HepG2 (cell line): ENCODE data around the gene OSBPL2. TPM values are rescaled to one million over a fixed set of nuclear protein-coding genes. Genes with fewer than 3 reads are reported as not detected.

Experiments used
- HOXA5 ChIP-seq: sonication (generic); formaldehyde crosslinking; IDR thresholded peaks from 2 replicates; pipeline ENCODE4 v1.4.0; 2020; ENCODE audit warnings: missing genetic modification reagents
- MATR3 ChIP-seq: sonication (generic); formaldehyde crosslinking; IDR thresholded peaks from 2 replicates; pipeline ENCODE4 v1.4.0; 2020; ENCODE audit warnings: missing genetic modification reagents
- MYC ChIP-seq: sonication (generic); formaldehyde crosslinking; IDR thresholded peaks from 2 replicates; pipeline ENCODE4 v1.9.0; 2021; ENCODE audit warnings: missing genetic modification reagents, borderline replicate concordance
- NFE2L1 ChIP-seq: sonication (generic); formaldehyde crosslinking; IDR thresholded peaks from 2 replicates; pipeline ENCODE4 v1.4.0; 2020; ENCODE audit warnings: missing genetic modification reagents, mild to moderate bottlenecking, borderline replicate concordance
- RFXAP ChIP-seq: sonication (generic); formaldehyde crosslinking; IDR thresholded peaks from 2 replicates; pipeline ENCODE4 v1.4.0; 2020; ENCODE audit warnings: missing genetic modification reagents, borderline replicate concordance
- RORA ChIP-seq: sonication (generic); formaldehyde crosslinking; IDR thresholded peaks from 2 replicates; pipeline ENCODE4 v1.5.0; 2020; ENCODE audit warnings: mild to moderate bottlenecking, missing genetic modification reagents, moderate library complexity
- TBX3 ChIP-seq: fragments of 450-650 bp; IDR thresholded peaks from 2 replicates; pipeline ENCODE4 v1.6.1; 2017; ENCODE audit warnings: antibody characterized with exemption, mild to moderate bottlenecking, inconsistent platforms, borderline replicate concordance
- ZNF260 ChIP-seq: sonication (generic); formaldehyde crosslinking; IDR thresholded peaks from 2 replicates; pipeline ENCODE4 v1.4.0; 2020; ENCODE audit warnings: missing genetic modification reagents, low read depth, mild to moderate bottlenecking, borderline replicate concordance
- ZNF317 ChIP-seq: sonication (generic); formaldehyde crosslinking; IDR thresholded peaks from 2 replicates; pipeline ENCODE4 v1.5.0; 2020; ENCODE audit warnings: mild to moderate bottlenecking, missing genetic modification reagents
- ZNF451 ChIP-seq: sonication (generic); formaldehyde crosslinking; IDR thresholded peaks from 2 replicates; pipeline ENCODE4 v1.5.0; 2020; ENCODE audit warnings: mild to moderate bottlenecking, missing genetic modification reagents
- ZNF547 ChIP-seq: sonication (generic); formaldehyde crosslinking; IDR thresholded peaks from 2 replicates; pipeline ENCODE4 v1.5.1; 2020; ENCODE audit warnings: mild to moderate bottlenecking, missing genetic modification reagents
- ZNF564 ChIP-seq: sonication (generic); formaldehyde crosslinking; IDR thresholded peaks from 2 replicates; pipeline ENCODE4 v1.8.1; 2023; ENCODE audit warnings: mild to moderate bottlenecking, missing genetic modification reagents
- ZNF589 ChIP-seq: sonication (generic); formaldehyde crosslinking; conservative IDR thresholded peaks from 2 replicates; pipeline ENCODE4 v1.8.0; 2022; ENCODE audit warnings: mild to moderate bottlenecking, moderate library complexity, missing genetic modification reagents
- ZNF615 ChIP-seq: sonication (generic); formaldehyde crosslinking; IDR thresholded peaks from 2 replicates; pipeline ENCODE4 v1.5.0; 2020; ENCODE audit warnings: mild to moderate bottlenecking, missing genetic modification reagents, borderline replicate concordance
- ZNF775 ChIP-seq: sonication (generic); formaldehyde crosslinking; IDR thresholded peaks from 2 replicates; pipeline ENCODE4 v1.4.0; 2020; ENCODE audit warnings: missing genetic modification reagents, mild to moderate bottlenecking, moderate library complexity, borderline replicate concordance
- ZSCAN25 ChIP-seq: sonication (generic); formaldehyde crosslinking; IDR thresholded peaks from 2 replicates; pipeline ENCODE4 v1.8.0; 2022; ENCODE audit warnings: mild to moderate bottlenecking, missing genetic modification reagents
- ZSCAN9 ChIP-seq: IDR thresholded peaks from 2 replicates; pipeline ENCODE4 v1.6.1; 2016; ENCODE audit warnings: borderline replicate concordance
- polyA plus RNA-seq, 8 experiments: library from polyadenylated mRNA; depleted of rRNA in 3 of 8; stranded (reverse) in 7 of 8; unstranded in 1 of 8; fragments of >200 nt; fragmentation: Illumina TruSeq in 4 of 8; extraction: Trizol in 4 of 8; gene quantifications; 2 replicates each; pipeline versions ENCODE4 v1.2.1 to v1.2.3, GENCODE V29; 2011 to 2016; ENCODE audit warnings: low read depth in 4 of 8, missing spikeins in 1 of 8, mixed read lengths in 1 of 8; ENCODE audit not compliant: insufficient read depth in 1 of 8
- total RNA-seq, 5 experiments: library from RNA; depleted of rRNA; stranded (reverse); fragments of >200 nt; fragmentation: Illumina TruSeq; extraction: Trizol; gene quantifications; 2 replicates each; pipeline ENCODE4 v1.2.3, GENCODE V29; 2016; ENCODE audit warnings: low read depth in 1 of 5
- TF ChIP-seq, protein P1 (sequence below): sonication (generic); formaldehyde crosslinking; conservative IDR thresholded peaks from 2 replicates; pipeline ENCODE4 v1.8.1; 2023; ENCODE audit warnings: missing genetic modification reagents
- TF ChIP-seq, protein P2 (sequence below): sonication (generic); formaldehyde crosslinking; IDR thresholded peaks from 2 replicates; pipeline ENCODE4 v1.4.0; 2020; ENCODE audit warnings: missing genetic modification reagents, borderline replicate concordance
- TF ChIP-seq, protein P3 (sequence below): IDR thresholded peaks from 2 replicates; pipeline ENCODE4 v1.6.1; 2018; ENCODE audit warnings: missing genetic modification reagents, mild to moderate bottlenecking, missing compliant biosample characterization
- TF ChIP-seq, protein P4 (sequence below): sonication (generic); formaldehyde crosslinking; IDR thresholded peaks from 2 replicates; pipeline ENCODE4 v1.4.0; 2020; ENCODE audit warnings: low read depth, mild to moderate bottlenecking, missing genetic modification reagents
- TF ChIP-seq, protein P5 (sequence below): sonication (generic); formaldehyde crosslinking; IDR thresholded peaks from 2 replicates; pipeline ENCODE4 v1.4.0; 2020; ENCODE audit warnings: mild to moderate bottlenecking, missing genetic modification reagents

Gene OSBPL2
- total and polyA plus RNA-seq, 2 of the 13 experiments (the other 11 are each of a cell fraction or from before 2014, with no cell fraction given): 18.5 to 37.4 TPM

DNA sequence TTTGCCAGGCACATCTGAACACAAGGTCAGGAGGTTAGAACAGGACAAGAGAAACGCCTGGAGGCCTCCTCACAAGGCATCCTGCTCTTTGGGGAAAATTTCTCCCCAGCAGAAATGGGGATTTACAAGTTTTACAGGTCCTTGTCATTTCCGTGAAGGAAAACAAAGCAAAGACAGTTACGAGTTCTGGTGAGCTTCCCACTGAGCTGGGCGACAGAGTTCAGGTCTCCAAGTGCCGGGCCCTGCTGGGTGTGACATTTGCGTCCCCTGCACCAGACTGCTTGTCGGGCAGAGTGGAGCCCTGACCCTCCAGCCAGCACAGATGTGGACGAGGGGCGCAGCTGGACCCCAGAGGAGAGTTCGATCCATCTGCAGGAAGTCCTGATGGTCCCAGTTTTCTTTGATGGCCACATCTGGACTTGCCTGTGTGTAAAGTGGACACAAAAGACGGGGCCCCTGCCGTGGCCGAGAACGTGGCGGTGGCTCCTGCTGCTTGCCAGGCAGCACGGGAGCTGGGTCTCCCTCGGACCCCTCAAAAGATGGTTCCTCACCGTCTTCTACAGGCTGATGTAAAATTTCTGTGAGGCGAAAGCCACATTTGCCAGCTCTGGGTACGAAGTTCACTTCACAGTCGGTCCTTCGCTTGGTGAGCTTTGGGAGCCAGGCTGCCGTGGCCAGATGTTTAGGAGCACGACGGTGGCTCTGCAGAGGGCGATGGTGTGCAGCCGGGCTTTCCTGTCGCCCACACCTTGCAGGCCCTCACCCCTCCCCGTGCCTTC, 59.3 kb downstream of the OSBPL2 start (continued):
- TF ChIP-seq, protein P1, sequence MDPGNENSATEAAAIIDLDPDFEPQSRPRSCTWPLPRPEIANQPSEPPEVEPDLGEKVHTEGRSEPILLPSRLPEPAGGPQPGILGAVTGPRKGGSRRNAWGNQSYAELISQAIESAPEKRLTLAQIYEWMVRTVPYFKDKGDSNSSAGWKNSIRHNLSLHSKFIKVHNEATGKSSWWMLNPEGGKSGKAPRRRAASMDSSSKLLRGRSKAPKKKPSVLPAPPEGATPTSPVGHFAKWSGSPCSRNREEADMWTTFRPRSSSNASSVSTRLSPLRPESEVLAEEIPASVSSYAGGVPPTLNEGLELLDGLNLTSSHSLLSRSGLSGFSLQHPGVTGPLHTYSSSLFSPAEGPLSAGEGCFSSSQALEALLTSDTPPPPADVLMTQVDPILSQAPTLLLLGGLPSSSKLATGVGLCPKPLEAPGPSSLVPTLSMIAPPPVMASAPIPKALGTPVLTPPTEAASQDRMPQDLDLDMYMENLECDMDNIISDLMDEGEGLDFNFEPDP (CRISPR knock-in tag): 0 out of 2 replicates have a peak, but pooled peaks have one; percentile 70
- no peak for TF ChIP-seq ZNF615 (CRISPR knock-in tag)
- no peak for TF ChIP-seq ZNF564 (CRISPR knock-in tag)
- no peak for TF ChIP-seq RORA
- TF ChIP-seq, protein P2, sequence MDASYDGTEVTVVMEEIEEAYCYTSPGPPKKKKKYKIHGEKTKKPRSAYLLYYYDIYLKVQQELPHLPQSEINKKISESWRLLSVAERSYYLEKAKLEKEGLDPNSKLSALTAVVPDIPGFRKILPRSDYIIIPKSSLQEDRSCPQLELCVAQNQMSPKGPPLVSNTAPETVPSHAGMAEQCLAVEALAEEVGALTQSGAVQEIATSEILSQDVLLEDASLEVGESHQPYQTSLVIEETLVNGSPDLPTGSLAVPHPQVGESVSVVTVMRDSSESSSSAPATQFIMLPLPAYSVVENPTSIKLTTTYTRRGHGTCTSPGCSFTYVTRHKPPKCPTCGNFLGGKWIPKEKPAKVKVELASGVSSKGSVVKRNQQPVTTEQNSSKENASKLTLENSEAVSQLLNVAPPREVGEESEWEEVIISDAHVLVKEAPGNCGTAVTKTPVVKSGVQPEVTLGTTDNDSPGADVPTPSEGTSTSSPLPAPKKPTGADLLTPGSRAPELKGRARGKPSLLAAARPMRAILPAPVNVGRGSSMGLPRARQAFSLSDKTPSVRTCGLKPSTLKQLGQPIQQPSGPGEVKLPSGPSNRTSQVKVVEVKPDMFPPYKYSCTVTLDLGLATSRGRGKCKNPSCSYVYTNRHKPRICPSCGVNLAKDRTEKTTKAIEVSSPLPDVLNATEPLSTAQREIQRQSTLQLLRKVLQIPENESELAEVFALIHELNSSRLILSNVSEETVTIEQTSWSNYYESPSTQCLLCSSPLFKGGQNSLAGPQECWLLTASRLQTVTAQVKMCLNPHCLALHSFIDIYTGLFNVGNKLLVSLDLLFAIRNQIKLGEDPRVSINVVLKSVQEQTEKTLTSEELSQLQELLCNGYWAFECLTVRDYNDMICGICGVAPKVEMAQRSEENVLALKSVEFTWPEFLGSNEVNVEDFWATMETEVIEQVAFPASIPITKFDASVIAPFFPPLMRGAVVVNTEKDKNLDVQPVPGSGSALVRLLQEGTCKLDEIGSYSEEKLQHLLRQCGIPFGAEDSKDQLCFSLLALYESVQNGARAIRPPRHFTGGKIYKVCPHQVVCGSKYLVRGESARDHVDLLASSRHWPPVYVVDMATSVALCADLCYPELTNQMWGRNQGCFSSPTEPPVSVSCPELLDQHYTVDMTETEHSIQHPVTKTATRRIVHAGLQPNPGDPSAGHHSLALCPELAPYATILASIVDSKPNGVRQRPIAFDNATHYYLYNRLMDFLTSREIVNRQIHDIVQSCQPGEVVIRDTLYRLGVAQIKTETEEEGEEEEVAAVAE (CRISPR knock-in tag): no peak
- no peak for TF ChIP-seq MATR3
- no peak for TF ChIP-seq ZNF547 (CRISPR knock-in tag)
- no peak for TF ChIP-seq ZNF451 (CRISPR knock-in tag)
- TF ChIP-seq ZNF589 (CRISPR knock-in tag): no peak
- no peak for TF ChIP-seq HOXA5 (CRISPR knock-in tag)
- no peak for TF ChIP-seq NFE2L1 (CRISPR knock-in tag)
- no peak for TF ChIP-seq ZNF775 (CRISPR knock-in tag)
- peak; percentile 92 for TF ChIP-seq ZSCAN25 (CRISPR knock-in tag)
- peak; percentile 47; the same call in 1 of the 2 replicates for TF ChIP-seq MYC
- TF ChIP-seq, protein P3, sequence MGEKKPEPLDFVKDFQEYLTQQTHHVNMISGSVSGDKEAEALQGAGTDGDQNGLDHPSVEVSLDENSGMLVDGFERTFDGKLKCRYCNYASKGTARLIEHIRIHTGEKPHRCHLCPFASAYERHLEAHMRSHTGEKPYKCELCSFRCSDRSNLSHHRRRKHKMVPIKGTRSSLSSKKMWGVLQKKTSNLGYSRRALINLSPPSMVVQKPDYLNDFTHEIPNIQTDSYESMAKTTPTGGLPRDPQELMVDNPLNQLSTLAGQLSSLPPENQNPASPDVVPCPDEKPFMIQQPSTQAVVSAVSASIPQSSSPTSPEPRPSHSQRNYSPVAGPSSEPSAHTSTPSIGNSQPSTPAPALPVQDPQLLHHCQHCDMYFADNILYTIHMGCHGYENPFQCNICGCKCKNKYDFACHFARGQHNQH: no peak
- 0 out of 2 replicates have a peak, but pooled peaks have one; percentile 58 for TF ChIP-seq RFXAP (CRISPR knock-in tag)
- TF ChIP-seq, protein P4, sequence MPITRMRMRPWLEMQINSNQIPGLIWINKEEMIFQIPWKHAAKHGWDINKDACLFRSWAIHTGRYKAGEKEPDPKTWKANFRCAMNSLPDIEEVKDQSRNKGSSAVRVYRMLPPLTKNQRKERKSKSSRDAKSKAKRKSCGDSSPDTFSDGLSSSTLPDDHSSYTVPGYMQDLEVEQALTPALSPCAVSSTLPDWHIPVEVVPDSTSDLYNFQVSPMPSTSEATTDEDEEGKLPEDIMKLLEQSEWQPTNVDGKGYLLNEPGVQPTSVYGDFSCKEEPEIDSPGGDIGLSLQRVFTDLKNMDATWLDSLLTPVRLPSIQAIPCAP (CRISPR knock-in tag): no peak
- TF ChIP-seq ZNF317 (CRISPR knock-in tag): no peak
- no peak for TF ChIP-seq TBX3
- no peak for TF ChIP-seq ZNF260 (CRISPR knock-in tag)
- TF ChIP-seq, protein P5, sequence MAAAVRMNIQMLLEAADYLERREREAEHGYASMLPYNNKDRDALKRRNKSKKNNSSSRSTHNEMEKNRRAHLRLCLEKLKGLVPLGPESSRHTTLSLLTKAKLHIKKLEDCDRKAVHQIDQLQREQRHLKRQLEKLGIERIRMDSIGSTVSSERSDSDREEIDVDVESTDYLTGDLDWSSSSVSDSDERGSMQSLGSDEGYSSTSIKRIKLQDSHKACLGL (CRISPR knock-in tag): no peak
- no peak for TF ChIP-seq ZSCAN9
